Measurements from ENCODE around the gene WHRN.

DNA sequence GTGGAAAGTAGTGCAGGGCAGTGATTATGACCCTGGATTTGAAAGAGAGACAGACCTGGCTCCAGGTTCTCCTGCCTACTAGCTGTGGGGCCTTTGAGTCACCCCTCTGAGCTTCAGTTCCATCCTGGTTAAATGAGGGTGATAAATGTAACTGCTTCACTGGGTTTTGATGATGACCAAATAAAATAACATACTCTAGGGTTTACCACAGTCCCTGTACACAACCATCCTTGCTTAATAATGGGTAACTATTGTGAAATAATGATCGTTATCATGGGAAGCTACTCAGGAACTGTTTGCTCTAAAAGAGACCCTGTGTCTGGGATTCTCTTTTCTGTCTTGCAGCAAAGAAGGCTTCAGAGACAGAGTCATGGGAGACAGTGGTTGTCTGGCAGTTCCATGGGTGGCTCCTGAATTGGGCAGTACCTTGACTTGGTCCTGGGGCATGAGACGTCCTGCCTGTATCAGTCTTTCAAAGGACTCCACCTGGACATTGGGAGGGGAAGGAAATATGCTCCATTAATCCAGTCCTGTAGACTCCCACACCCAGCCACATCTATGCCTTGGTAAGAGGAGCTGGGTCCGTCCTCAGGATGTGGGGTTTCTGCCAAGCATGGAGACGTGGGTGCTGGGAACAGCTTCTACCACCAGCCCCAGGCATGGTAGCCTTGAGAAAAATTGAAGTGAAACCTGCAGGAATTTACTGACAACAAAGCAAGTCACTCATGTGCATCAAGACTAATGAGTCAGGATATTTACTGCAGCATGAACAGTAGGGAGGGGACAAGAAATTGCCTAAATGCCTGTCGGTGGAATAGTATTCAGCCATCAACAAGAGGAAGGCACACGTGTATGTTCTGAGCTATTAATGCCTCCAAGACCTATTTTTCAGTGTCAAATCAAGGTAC, 140.9 kb downstream of the WHRN start:
- TF ChIP-seq REST (IDR thresholded peaks at IDR 0.05; ENCODE audit: insufficient read depth in 1 of 2, low read depth in 2 of 2, low read length in 2 of 2) = no peak
- no peak for TF ChIP-seq SIN3A (IDR thresholded peaks at IDR 0.05; ENCODE audit: borderline replicate concordance, insufficient read depth, low read length)
- TF ChIP-seq TAF1 (IDR thresholded peaks at IDR 0.05; ENCODE audit: borderline replicate concordance, insufficient read depth, low read length) = no peak
